GM10248 (cell line): ENCODE results near the gene ETS1.

Experiments
- CTCF ChIA-PET: fragments of 300-600 bp; sonication (Branson Sonifier 250); formaldehyde crosslinking; extraction: SDS; loops from one replicate; lab custom pipeline; 2021; ENCODE audit warnings: antibody characterized with exemption; lab: Yijun Ruan, JAX
- POLR2A ChIA-PET: fragments of 350-650 bp; sonication (Branson Sonifier 250); formaldehyde crosslinking; extraction: SDS; loops from one replicate; lab custom pipeline; 2020; ENCODE audit warnings: antibody characterized with exemption; lab: Yijun Ruan, JAX
- DNase-seq: peaks from one replicate; pipeline ENCODE4 v3.0.0; 2012; ENCODE audit errors: extremely low spot score
- CTCF ChIP-seq: IDR thresholded peaks from 2 replicates; pipeline ENCODE4 v1.5.1; 2012; ENCODE audit warnings: mild to moderate bottlenecking, low read depth; ENCODE audit errors: extremely low read depth, missing control alignments, control extremely low read depth

ETS1 gene

GRCh38 chr11:128587415-128587814 is at the start of gene ETS1:
ETS1 (minus strand) TSS chr11:128587558; CDS start chr11:128573130, 14,428 bp downstream.
- TF ChIP-seq CTCF, result no peak
- DNase-seq, result no peak
- ChIA-PET CTCF (interaction anchor here (1.2 to 1.7 kb wide), 3 partner anchors 16 to 24 kb away, joined by 3 read pairs; no protein-coding TSS in a partner anchor), POLR2A (no interaction called here)

GRCh38 chr11:128634395-128634794 is 47.0 kb upstream of the ETS1 start:
- no peak for TF ChIP-seq CTCF
- no peak for DNase-seq
- ChIA-PET CTCF (interaction anchor here (1.2 to 7.2 kb wide), 8 partner anchors 14 to 476 kb away, joined by 3 to 124 read pairs (median 55); no protein-coding TSS in a partner anchor), POLR2A (no interaction called here)

- no peak for TF ChIP-seq CTCF
- DNase-seq, result no peak
- ChIA-PET CTCF (interaction anchor here (0.6 to 7.2 kb wide), 19 partner anchors 12 to 482 kb away, joined by 3 to 124 read pairs (median 4); no protein-coding TSS in a partner anchor), POLR2A (no interaction called here)
These were observed 46.1 kb upstream of the ETS1 start for GRCh38 chr11:128633384-128633965.

GRCh38 chr11:128632141-128632791 is 44.9 kb upstream of the ETS1 start:
- ChIA-PET CTCF (interaction anchor here (0.6 to 7.2 kb wide), 41 partner anchors 11 to 481 kb away, joined by 3 to 124 read pairs (median 4); no protein-coding TSS in a partner anchor), POLR2A (interaction anchor here (0.6 kb wide), 1 partner anchor 343 kb away, joined by 7 read pairs; no protein-coding TSS in a partner anchor)
- peak; percentile 61 for TF ChIP-seq CTCF
- DNase-seq, result peak; percentile 63

GRCh38 chr11:128630367-128631230 is 43.2 kb upstream of the ETS1 start:
- DNase-seq, result peak; percentile 77
- ChIA-PET POLR2A (no interaction called here), CTCF (interaction anchor here (0.6 to 7.2 kb wide), 78 partner anchors 9 to 788 kb away, joined by 3 to 124 read pairs (median 4); no protein-coding TSS in a partner anchor)
- peak; percentile 79 for TF ChIP-seq CTCF
